Myocyte (in vitro differentiated cells): Measurements from ENCODE around the gene SLC24A4. TPM values are rescaled to one million over a fixed set of nuclear protein-coding genes. Genes with fewer than 3 reads are reported as not detected.

ENCODE experiments used
- DNase-seq: peaks from one replicate; pipeline ENCODE4 v3.0.0-alpha.2; 2012; ENCODE audit warnings: low read depth
- total RNA-seq: library from RNA; depleted of rRNA; stranded (reverse); fragments of >200 nt; gene quantifications from 2 replicates; pipeline ENCODE4 v1.2.3, GENCODE V29; 2014

SLC24A4 gene
- total RNA-seq, 1 donor from 2014 or later = not detected

GRCh38 chr14:92455231-92455630 lies 132.3 kb downstream of the SLC24A4 start:
- DNase-seq = no peak

DNA sequence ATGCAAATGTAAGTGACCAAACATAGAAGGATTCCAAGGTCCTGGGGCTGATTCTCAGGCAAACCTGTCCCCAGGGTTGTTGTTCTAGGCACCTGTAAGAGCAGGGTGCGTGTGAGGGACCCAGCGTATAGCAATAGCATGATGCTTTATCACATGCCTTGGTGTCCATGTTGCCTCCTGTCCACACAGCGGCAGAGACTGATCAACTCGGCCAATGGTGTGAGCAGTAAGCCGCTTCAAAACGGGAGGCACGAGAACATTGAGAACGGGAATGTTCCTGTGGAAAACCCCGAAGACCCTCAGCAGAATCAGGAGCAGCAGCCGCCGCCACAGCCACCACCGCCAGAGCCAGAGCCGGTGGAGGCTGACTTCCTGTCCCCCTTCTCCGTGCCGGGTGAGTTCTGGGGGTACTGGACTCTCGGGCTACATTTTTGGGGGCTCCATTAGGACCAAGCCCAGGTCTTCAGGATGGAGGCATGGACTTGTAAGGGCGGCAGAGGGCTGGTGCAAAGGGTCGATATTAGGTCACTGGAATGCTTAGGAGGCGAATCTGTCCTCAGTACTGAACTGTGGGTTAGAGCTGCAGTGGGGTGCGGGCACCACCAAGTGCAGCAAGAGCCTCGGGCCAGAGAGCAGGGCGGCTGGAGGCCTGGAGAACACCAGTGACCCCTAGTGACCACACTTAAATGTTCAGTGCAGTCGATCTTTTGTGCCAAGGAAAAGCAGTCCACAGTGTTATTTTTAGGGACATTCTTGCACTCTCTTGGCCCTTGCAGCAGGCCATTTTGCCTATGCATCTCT lies 133.4 kb downstream of the SLC24A4 start:
- DNase-seq = peak; percentile 54

- DNase-seq = no peak
Observed at GRCh38 chr14:92457016-92457565, 134.1 kb downstream of the SLC24A4 start.

GRCh38 chr14:92458136-92459029 lies 135.4 kb downstream of the SLC24A4 start:
- DNase-seq = no peak

DNA sequence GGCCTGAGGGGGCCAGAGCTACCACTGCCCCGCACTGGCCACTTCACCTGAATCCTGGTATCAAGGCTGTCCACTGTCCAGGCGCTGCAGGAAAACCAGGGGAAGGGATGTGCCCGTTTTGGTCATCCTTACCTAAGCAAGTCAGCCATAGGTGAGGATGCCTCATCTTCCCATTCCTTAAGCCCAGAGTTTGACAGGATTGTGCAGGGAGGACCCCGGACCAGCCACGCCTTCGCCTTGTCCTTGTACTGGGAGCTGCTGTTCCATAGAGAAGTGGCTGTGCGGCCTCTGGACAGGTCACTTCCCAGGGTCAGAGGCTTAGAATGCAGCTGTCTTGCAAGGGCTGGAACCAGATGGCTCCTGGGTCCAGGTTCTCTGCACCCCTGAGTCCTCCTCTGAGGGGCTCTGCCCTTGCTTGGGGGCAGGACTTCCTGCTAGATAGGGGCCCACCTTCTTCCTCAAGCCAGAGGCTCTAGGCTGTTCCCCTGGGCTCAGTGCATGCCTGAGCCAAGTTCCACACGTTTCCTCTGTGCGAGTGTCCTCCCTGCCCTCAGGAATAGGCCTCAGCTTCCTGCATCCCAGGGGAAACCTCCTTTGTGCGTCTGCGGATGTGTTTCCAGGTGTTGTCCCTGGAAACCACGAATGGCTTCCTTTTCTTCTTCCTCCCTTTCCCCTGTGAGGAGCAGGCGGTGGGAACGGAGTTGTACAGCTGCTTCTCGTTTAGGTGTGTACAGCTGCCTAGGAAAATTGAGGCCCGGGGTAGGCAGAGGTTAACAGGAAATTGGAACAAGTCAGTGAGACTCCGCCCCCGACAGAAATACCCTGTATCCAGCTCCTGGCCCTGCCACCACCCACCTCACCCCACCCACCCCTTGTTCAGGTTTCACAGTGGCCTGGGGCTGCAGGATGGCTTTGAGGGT lies 136.3 kb downstream of the SLC24A4 start:
- no peak for DNase-seq

DNA sequence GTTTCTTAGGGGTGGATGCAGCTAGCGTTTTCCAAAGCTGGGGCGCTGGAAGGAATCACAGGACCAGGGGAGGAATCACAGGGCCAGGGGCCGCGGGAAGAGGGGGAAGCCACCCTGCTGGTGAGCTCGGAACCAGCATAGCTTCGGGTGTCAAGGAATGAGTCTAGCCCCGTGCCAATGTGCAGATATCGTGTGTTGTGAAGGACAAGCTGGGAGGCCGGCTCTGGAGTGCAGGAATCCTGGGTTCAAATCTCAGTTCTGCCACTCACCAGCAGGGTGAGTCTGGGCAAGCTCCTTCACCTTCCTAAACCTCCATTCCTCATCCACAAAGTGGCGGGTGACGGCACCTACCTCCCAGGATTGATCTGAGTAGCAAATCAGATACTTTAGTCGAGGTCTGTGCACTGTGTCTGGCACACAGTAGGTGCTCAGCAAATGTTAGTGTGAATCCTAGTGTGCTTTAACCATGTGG lies 137.0 kb downstream of the SLC24A4 start:
- DNase-seq = no peak

- no peak for DNase-seq
Observed at GRCh38 chr14:92460541-92460915, 137.6 kb downstream of the SLC24A4 start.

DNA sequence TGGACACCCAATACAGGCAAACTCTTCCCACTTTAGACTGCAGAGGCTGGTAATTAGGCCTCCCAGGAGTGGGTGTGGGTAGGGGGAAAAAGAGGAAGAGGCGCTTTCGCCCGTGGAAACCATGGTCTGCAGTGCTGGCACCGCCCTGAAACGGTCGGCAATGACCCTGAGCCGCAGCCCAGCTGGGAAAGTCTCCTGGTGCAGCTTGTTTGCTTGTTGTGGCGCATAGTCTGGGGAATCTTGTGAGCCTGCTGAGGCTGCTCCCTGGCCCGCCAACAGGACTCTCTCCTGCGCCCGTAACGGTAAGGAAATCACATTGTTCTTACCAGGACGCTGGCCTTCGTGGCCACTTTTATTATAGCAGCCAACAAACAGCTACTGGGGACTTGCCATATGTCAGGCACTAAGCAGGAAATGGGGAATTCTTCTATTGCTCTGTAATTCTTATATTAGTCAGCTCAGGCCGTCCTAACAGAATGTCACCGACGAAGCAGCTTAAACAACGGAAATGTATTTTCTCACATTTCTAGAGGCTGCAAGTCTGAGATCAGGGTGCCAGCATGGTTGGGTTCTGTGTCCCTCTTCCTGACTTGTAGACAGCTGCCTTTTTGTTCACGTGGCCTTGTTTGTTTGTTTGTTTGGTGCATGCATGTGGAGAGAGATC lies 138.1 kb downstream of the SLC24A4 start:
- no peak for DNase-seq

- no peak for DNase-seq
Observed at GRCh38 chr14:92461891-92462290, 138.9 kb downstream of the SLC24A4 start.

DNA sequence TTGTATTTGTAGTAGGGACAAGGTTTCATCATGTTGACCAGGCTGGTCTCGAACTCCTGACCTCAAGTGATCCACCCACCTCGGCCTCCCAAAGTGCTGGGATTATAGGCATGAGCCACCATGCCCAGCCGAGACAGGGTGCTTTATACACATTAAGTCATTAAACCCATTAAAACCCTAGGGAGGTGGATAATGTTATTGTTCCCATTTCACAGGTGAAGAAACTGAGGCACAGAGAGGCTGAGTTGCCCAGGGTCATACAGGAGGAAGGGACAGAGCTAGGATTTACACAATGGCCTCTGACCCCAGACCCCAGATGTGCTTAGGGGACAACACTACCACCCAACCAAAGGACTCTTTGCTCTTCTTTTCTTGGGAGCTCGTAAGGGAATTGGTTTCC lies 139.6 kb downstream of the SLC24A4 start:
- no peak for DNase-seq

DNA sequence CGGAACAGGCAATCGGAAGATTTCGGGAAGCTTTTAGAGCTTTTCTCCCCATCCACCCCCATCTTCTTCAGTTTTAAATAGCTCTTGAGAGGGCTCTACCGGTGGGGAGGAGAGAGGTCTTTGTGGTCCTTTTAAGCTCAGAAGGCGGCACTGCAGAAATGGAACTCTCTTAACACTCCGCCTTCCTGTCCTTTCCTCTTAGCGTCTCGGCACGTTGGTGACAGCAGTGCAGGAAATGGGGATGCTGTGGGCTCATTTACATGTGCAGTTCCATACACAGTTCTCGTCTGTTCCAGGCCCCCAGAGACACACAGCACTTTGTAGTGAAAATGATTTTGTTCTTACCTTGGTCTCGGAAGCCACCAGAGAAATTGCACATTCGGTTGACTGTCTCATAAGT lies 140.2 kb downstream of the SLC24A4 start:
- no peak for DNase-seq

GRCh38 chr14:92464156-92464555 lies 141.2 kb downstream of the SLC24A4 start:
- DNase-seq = no peak

- DNase-seq = no peak
Observed at GRCh38 chr14:92464716-92465115, 141.8 kb downstream of the SLC24A4 start.

GRCh38 chr14:92465353-92466055 lies 142.5 kb downstream of the SLC24A4 start:
- no peak for DNase-seq

DNA sequence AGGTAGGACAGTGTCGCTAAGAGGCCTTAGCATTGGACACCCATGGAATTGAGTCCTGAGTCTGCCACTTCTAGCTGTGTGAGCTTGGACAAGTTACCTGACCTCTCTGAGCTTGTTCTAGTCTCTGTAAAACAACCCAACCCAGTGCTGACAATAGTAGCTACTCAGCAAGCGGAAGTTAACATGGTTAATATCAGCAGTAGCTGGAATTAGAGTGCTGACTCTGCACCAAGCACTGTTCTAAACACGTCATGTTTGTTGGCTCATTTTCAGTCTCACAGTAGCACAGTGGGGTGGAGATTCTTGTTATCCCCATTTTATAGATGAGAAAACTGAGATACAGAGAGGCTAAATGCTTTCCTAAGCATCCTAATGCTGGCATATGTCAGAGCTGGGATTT lies 143.1 kb downstream of the SLC24A4 start:
- DNase-seq = no peak

DNA sequence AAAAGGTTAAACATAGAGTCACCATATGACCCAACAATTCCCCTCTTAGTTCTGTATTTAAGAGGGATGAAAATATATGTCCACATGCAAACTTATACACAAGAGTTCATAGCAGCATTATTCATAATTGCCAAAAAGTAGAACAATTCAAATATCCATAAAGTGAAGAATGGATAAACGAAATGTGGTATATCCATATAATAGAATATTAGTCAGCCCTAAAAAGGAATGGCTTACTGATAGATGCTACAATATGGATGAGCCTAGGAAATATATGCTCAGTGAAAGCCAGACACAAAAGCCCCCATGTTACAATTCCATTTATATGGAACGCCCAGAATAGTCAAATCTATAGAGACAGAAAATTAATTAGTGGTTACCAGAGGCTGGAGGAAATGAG lies 146.6 kb downstream of the SLC24A4 start:
- no peak for DNase-seq

DNA sequence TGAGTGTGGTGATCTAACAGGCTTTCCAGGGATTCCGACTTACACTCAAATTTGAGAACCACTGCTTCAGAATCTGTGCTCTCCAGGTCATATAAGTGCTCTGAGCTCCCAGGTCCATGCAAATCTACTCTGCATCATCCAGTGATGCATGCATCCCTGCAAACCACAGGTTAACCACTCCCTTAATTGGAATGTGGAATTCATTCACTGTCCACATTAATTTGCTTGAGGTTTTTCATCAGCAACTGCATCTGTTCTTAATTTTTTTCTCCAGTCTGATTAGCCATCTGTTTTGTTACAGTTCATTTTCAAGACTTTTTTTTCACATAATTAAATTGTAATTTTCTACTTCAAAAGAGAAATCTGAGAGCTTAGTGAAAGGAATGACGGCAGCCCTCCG lies 147.2 kb downstream of the SLC24A4 start:
- DNase-seq = peak; percentile 51

DNA sequence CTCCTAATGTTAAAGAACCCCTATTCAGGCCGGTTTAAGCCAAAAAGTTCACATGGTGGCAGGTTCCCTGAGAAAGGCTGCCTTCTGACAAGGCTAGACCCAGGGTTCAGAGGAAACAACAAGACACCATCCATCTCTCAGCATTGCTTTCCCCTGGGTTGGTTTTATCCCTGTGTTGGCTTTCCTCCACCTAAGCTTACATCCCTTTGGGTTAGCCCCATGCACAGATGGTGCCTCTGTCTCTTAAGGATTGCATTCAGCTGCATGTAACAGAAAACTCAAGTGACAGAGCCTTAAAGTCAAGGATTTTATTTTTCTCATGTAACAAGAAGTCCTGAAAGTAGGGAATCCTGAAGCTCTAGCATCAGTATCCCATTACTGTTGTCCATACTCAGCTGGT lies 147.8 kb downstream of the SLC24A4 start:
- no peak for DNase-seq

GRCh38 chr14:92471919-92472318 lies 149.0 kb downstream of the SLC24A4 start:
- peak; percentile 8 for DNase-seq

DNA sequence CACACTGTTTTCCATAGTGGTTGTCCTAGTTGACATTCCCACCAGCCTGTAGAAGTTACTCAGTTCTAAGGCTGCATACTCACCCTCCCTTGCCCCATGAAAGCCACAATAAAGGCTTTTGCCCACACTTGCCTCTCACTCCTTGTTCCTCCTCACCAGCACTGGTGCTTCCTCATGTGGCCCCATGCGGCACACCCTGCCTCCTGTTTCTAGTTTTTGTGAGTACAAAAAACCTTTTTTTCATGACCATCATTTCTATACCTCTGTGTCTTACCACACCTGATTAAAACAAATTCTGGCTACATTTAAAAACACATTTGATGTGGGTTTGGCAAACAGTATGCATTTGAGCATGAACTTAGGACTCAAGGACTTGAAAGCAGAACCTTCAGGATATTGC lies 149.9 kb downstream of the SLC24A4 start:
- no peak for DNase-seq
